ENCODE data around the gene SH2D1B. TPM values are rescaled to one million over a fixed set of nuclear protein-coding genes. Genes with fewer than 3 reads are reported as not detected.

The SH2D1B gene
- total RNA-seq, 1 donor from 2014 or later: 0.10 TPM

DNA sequence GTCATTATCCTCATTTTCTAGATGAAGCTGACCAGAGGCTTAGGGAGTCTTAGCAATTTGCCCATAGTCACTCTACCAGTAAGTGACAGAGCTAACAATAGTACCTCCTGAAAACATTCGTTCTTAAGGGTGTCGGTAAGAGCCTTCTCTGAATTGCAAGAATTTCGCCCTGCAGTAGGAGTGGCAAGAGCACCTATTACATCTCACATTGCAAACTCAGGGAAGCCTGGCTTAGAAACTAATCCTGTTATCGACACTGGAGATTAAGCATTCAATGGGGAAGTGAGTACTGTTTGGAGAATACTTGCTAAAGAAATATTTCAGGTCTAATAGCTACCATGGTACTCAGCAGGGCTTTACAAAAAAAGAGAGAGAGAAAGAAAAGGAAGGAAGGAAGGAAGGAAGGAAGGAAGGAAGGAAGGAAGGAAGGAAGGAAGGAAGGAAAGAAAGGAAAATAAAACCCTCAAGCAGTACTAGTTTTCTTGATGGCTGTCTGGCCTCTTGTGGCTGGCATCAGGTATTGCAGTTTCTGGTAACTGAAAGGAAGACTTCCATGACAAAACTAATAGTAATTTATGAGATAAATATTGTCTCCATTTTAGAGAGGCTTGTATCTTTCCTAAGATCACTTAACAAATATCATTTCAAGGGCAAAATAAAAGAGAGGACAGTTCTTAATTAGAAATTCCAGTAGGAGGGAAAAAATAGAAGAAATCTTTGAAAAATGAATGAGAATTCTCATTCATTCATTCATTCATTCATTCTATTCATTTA is 20.0 kb downstream of the SH2D1B start:
- H3K4me3 Mint-ChIP-seq: no peak overlapping the region
- intact Hi-C loops (cut with micrococcal nuclease): loop anchor here (1.0 to 5.0 kb wide), 2 partner anchors 336 to 600 kb away; no protein-coding TSS in a partner anchor

DNA sequence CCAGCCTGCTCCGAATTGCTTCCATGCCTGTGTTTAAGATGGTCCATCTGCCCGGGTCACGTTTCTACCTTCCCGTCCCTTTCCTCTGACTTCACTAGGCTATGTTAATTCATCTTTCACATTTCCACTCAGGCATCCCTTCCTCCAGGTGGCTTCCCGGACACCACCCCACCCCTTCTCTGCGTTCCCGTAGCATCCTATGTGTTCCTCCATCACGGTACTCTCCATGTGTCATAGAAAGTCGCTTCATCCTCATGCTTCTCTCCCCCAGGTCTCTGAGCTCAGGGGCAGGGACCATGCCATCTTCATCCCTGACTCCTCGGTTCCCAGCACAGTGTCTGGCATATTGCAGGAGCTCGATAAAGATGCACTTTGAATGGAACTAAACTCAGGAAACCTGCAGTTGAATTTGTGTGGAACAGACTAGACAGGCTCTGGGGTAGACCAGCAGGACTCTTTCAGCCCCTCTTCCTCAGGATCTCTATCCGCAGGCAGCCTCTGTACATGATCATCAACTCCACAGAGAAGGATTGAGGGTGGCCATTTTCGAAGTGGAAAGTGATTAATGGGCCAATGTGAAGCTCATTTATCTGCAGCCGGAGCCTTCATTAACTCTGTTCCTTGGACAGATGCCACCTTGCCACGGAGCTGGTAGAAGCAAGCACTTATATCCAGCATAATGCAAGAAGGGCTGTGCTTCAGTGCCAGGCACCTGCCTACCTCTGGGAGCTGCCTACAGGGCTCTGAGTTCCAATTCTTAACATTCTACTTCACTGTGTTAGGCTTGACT is 21.3 kb downstream of the SH2D1B start:
- Mint-ChIP-seq H3K4me1 (ENCODE audit: low read depth) (no peaks in the 10 kb centered on the region), H3K27ac (no peak overlapping the region), H3K36me3 (ENCODE audit: low read depth) (no peaks in the 10 kb centered on the region), H3K27me3 (ENCODE audit: insufficient read depth) (peaks cover 11% of the 10 kb centered on the region), H3K9me3 (no peaks in the 10 kb centered on the region), H3K4me3 (no peak overlapping the region)
- intact Hi-C loops (cut with micrococcal nuclease): loop anchor here (5.0 kb wide), 1 partner anchor 598 kb away; no protein-coding TSS in a partner anchor
- no peak for DNase-seq (ENCODE audit: low spot score)

More for the DNA sequence above, 20.0 kb downstream of the SH2D1B start:
- Mint-ChIP-seq H3K27ac (no peak overlapping the region), H3K27me3 (ENCODE audit: insufficient read depth) (peaks cover 9% of the 10 kb centered on the region), H3K4me1 (ENCODE audit: low read depth) (no peaks in the 10 kb centered on the region), H3K36me3 (ENCODE audit: low read depth) (no peaks in the 10 kb centered on the region), H3K9me3 (no peaks in the 10 kb centered on the region)
- no peak for DNase-seq (ENCODE audit: low spot score)

DNA sequence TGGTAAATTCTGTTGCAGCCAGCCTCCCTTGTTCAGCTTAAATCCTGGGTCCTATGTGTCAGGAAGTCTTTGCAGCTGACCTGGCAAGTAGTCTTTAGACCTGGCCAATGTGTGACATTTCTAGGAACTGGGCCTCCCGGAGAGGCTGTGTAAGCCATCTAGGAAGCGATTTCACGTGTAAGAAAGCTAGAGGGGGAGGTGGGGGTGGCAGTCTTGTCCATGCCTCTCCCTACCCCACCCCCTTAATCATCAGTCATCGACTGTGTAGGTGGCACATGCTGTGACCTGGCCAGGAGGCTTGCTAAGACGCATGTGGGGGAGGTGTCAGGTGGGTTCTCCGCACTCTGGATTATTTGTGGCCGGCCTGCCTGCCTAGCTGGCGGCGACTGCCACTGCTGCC is 22.0 kb downstream of the SH2D1B start:
- no peak overlapping the region for H3K4me3 Mint-ChIP-seq
- no peak for DNase-seq (ENCODE audit: low spot score)
- no peaks in the 10 kb centered on the region for H3K9me3 Mint-ChIP-seq
- H3K27ac Mint-ChIP-seq: no peak overlapping the region
- H3K4me1 Mint-ChIP-seq (ENCODE audit: low read depth): no peaks in the 10 kb centered on the region
- peaks cover 11% of the 10 kb centered on the region for H3K27me3 Mint-ChIP-seq (ENCODE audit: insufficient read depth)
- intact Hi-C loops (cut with micrococcal nuclease): loop anchor here (5.0 kb wide), 1 partner anchor 598 kb away; no protein-coding TSS in a partner anchor
- H3K36me3 Mint-ChIP-seq (ENCODE audit: low read depth): no peaks in the 10 kb centered on the region

DNA sequence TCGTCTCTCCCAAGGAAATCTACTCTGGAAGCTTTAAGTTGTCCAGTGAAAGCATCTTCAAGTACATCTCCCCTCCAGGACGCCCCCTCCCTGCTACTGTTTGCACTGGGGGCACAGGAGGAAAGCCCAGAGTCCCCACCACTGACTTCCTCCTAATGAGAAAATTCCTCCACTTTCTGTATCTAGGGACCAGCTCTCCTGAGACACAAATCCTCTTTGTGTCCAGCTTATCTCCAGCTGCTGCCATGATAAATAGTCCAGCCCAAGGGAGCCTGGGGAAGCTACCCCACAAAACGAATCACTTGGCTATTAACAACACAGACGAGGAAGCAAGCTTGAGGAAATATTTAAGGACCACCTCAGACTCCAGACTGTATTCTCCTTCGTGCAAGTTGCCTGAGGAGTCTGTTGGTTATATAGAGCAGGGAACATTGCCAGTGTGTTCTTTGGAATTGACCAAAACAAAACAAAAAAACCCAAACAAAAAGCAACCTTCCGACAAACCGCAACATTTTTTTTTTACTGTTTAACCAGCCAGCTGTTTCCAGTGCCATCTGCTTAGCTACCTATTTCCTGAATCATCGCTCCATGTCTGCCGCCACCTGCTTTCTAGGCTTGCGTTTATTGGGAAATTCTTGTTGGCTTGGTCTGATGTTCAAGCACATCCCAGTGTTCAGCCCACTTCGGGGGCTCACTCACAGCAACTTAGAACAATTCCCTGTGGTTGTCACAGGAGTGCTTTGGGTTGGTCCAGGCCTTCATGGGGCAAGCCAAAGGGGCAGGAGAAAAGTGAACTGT is 22.7 kb downstream of the SH2D1B start:
- Mint-ChIP-seq H3K9me3 (no peaks in the 10 kb centered on the region), H3K4me1 (ENCODE audit: low read depth) (no peaks in the 10 kb centered on the region), H3K4me3 (no peak overlapping the region), H3K36me3 (ENCODE audit: low read depth) (no peaks in the 10 kb centered on the region), H3K27ac (no peak overlapping the region), H3K27me3 (ENCODE audit: insufficient read depth) (peaks cover 11% of the 10 kb centered on the region)
- no peak for DNase-seq (ENCODE audit: low spot score)
- intact Hi-C loops (cut with micrococcal nuclease): no loop called here

DNA sequence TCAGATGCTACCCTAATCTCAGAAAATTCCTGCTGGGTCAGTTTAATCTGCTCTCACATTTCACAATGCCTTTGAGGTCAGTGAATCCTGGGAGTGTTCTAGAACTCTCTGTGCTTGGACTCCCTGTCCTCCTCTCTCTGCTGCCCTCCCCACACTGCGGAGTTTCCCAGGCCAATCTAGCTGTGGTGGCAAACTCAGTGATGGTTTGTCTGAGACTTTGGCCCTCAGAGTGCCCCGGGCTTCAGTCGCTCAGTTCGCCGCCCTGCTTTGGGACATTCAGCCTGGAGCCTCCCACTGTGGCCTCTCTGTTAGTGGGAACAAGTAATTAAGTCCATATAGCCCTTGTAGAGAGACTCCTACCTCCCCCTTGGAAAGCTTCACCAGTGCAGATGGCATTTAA is 23.3 kb downstream of the SH2D1B start:
- no peak for DNase-seq (ENCODE audit: low spot score)
- intact Hi-C loops (cut with micrococcal nuclease): no loop called here

DNA sequence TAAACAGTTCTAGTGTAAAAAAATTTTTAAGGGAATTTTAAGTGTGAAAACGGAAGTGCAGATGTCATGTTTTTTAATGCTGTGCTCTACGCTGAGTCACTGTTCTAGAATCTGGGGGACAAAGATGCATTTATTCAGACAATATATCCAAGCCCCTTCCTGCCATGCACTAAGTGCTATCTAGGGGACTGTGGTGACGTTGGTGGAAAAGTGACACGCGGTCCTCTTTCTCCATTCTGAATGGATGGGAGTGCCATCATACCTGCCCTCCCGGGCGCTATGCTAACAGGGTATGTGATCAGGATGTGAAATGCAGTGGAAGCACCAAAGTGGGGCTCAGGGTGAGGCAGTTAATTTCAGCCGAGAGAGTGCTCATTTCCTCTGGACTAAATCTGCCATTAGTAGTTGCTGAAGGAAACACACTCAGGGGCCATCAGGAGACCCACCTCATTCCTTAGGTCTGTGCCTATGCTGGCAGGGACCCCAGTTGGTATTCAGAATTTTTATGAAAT is 23.8 kb downstream of the SH2D1B start:
- Mint-ChIP-seq H3K36me3 (ENCODE audit: low read depth) (no peaks in the 10 kb centered on the region), H3K27me3 (ENCODE audit: insufficient read depth) (peaks cover 13% of the 10 kb centered on the region), H3K4me1 (ENCODE audit: low read depth) (no peaks in the 10 kb centered on the region), H3K9me3 (no peaks in the 10 kb centered on the region), H3K4me3 (no peak overlapping the region), H3K27ac (no peak overlapping the region)
- intact Hi-C loops (cut with micrococcal nuclease): no loop called here
- no peak for DNase-seq (ENCODE audit: low spot score)

More for the DNA sequence above, 23.3 kb downstream of the SH2D1B start:
- Mint-ChIP-seq H3K9me3 (no peaks in the 10 kb centered on the region), H3K4me1 (ENCODE audit: low read depth) (no peaks in the 10 kb centered on the region), H3K36me3 (ENCODE audit: low read depth) (no peaks in the 10 kb centered on the region), H3K27ac (no peak overlapping the region), H3K27me3 (ENCODE audit: insufficient read depth) (peaks cover 13% of the 10 kb centered on the region), H3K4me3 (no peak overlapping the region)

DNA sequence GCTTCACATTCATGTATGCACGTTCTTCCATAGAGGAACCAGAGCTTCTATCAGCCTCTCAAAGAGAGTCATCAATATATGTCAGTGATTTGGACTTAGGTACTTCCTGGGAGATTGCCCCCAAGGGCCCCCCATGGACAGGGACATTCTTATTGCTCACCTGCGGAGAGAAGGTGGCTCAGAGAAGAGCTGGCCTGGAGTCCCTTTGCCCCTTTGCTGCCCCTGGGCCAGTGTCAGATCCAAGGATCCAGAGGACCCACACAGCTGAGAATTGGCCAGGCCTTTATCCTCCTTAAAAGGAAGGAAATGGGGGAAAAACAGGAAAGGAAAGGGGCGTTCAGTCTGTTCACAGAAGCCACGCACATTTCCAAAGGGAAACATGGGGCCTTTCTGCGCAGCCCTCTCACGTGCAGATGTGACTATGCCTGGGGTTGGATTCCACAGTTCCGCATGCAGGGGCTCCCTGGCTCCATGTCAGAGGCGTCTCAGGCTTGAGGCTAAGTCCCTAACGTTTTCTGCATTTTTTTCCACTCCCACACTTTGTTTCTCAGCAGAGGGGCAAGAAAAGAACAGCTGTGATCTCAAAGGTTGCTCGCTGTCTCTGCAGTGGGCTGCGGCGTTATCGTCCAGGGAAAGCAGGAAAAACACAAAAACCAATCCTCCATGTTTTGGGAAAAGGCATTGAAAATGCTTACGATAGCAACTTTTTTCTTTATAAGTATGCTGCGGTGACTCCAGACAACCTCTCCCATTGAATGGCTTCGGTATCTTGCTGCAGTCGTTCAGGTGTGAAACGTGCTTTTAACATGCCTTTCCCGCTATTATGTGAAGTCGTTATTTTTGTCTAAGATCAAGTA is 24.5 kb downstream of the SH2D1B start:
- H3K9me3 Mint-ChIP-seq: no peaks in the 10 kb centered on the region
- no peak overlapping the region for H3K27ac Mint-ChIP-seq
- no peaks in the 10 kb centered on the region for H3K36me3 Mint-ChIP-seq (ENCODE audit: low read depth)
- no peak for DNase-seq (ENCODE audit: low spot score)
- no peaks in the 10 kb centered on the region for H3K4me1 Mint-ChIP-seq (ENCODE audit: low read depth)
- H3K27me3 Mint-ChIP-seq (ENCODE audit: insufficient read depth): peaks cover 13% of the 10 kb centered on the region
- intact Hi-C loops (cut with micrococcal nuclease): no loop called here
- H3K4me3 Mint-ChIP-seq: no peak overlapping the region

DNA sequence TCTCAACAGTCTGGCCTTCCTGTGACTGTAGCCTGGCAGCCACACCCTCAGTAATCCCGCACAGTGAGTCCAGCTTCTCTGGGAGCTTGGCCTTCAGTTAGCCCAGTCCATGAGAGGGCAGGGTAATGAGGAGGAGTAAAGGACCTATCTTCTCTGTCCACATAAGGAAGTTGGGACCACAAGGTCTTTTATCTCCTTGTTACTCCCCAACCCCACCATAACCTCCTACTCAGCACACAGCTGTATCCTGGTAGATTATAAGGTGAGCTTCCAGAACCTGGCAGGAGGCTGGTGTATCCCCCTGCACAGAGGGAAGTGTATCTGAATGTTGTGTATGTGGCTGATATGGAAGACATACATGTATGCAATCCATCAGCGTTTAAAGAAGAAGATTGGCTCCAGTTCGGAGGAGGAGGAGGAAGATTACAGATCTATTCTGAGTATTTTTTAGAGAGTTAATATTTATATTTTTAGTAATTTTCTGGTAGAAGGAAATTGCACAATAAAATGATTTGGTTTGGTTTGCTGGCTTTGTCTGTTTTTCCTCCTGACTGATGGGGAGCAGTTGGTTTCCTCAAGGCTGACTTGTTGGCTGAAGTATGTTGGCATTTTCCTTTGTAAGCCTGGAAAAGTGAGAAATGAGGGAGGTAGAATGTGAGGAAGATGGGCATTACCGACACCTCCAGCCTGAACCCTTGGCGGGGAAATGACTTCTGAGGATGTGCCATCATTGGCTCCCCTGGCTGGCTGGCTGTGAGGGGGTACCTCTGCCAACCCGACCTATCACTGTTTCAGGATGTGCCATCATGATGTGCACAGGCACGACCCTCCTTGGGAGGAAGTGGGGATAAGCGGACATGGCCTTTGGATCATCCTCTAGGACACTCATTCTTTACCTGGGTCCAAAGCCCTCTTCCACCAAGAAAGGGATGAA is 25.4 kb downstream of the SH2D1B start:
- Mint-ChIP-seq H3K36me3 (ENCODE audit: low read depth) (no peaks in the 10 kb centered on the region), H3K9me3 (no peaks in the 10 kb centered on the region), H3K27me3 (ENCODE audit: insufficient read depth) (peaks cover 10% of the 10 kb centered on the region), H3K4me3 (no peak overlapping the region), H3K4me1 (ENCODE audit: low read depth) (no peaks in the 10 kb centered on the region), H3K27ac (no peak overlapping the region)
- intact Hi-C loops (cut with micrococcal nuclease): no loop called here
- DNase-seq (ENCODE audit: low spot score): no peak

DNA sequence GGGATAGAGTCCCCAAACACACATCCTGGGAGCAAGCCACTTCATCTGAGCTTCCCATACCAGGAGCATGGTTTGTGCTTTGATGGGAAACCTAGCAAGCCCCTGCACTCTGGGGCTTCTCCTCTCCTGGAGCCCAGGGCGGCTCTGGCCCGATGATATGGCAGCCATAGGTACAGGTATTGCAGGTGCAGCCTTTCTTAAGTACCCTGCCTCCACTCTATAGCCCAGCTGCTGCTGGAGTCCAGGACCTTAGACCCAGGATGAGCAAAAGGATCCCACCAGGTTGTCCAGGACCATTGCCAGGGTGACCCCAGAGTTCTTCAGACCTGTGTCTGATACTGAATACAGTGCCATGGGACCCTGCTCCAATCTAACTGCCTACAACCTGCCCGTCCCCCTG is 26.2 kb downstream of the SH2D1B start:
- Mint-ChIP-seq H3K27me3 (ENCODE audit: insufficient read depth) (peaks cover 10% of the 10 kb centered on the region), H3K9me3 (no peaks in the 10 kb centered on the region), H3K27ac (no peak overlapping the region), H3K4me3 (no peak overlapping the region), H3K36me3 (ENCODE audit: low read depth) (no peaks in the 10 kb centered on the region), H3K4me1 (ENCODE audit: low read depth) (no peaks in the 10 kb centered on the region)
- no peak for DNase-seq (ENCODE audit: low spot score)
- intact Hi-C loops (cut with micrococcal nuclease): no loop called here

DNA sequence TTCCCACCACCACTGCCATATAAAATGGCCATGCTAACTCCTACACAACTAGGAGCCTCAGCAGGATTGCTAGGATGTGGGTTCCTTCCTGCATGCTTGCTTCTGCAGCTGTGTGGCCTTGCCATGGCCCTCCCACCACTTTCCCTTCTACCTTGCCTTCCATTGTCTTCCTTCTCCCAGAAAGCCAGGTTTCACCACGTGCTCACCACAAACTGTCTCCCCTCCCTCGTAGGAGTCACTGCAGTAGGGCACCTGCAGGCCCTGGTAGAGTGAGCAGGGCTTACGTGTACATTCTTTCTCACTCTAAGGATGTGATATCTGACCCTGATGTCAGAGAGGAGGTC is 26.7 kb downstream of the SH2D1B start:
- H3K27ac Mint-ChIP-seq: no peak overlapping the region
- no peak for DNase-seq (ENCODE audit: low spot score)
- intact Hi-C loops (cut with micrococcal nuclease): no loop called here
- H3K4me1 Mint-ChIP-seq (ENCODE audit: low read depth): no peaks in the 10 kb centered on the region
- no peak overlapping the region for H3K4me3 Mint-ChIP-seq
- H3K9me3 Mint-ChIP-seq: no peaks in the 10 kb centered on the region
- H3K27me3 Mint-ChIP-seq (ENCODE audit: insufficient read depth): peaks cover 8% of the 10 kb centered on the region
- no peaks in the 10 kb centered on the region for H3K36me3 Mint-ChIP-seq (ENCODE audit: low read depth)

DNA sequence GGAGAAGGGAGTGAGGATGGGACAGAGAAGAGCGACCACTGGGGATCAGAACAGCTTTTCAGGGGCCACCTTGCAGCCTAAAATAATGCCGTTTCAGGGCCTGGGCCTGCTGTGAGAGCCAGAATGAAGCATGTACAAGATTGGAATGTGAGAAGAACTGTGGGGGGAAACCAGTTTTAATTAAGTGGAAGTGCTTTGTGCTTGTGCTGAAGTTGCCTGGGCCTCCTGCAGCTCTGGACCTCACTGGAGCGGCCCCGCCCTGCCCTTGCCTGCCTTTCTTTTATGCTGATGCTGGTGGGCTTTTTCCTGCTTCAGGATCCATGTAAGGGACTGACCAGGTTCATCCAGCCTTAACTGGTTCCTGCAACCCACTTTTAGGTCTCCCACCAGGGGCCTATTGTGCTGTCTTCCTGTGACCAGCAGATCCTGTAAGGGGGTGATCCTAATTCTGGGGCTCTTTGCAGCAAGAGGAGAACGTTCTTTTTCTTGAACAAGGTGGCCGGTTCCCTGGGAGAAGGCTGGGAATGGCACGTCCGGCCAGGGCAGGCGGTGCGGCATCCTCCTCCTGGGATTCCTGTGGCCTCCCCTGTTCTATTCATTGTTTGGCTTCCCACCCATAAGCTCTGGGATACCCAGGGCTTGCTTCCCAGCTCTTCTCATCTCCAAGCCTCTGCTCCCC is 27.2 kb downstream of the SH2D1B start:
- Mint-ChIP-seq H3K9me3 (no peaks in the 10 kb centered on the region), H3K4me3 (no peak overlapping the region), H3K4me1 (ENCODE audit: low read depth) (no peaks in the 10 kb centered on the region), H3K27ac (no peak overlapping the region), H3K36me3 (ENCODE audit: low read depth) (no peaks in the 10 kb centered on the region), H3K27me3 (ENCODE audit: insufficient read depth) (peaks cover 7% of the 10 kb centered on the region)
- DNase-seq (ENCODE audit: low spot score): no peak
- intact Hi-C loops (cut with micrococcal nuclease): no loop called here

Measured in activated T-helper 1 cell treated with anti-CD3 and anti-CD28 coated beads, Interleukin-12 subunit alpha, Interleukin-12 subunit beta, Interleukin-2, Interleukin-4 antibody, amounts not matched to agents 30 ng/mL and 10 ng/mL and 1 ng/mL, durations not matched to agents 14 hours and 24 hours and 36 hours (primary cell).